Measurements from ENCODE around the gene PGLYRP2.

DNA sequence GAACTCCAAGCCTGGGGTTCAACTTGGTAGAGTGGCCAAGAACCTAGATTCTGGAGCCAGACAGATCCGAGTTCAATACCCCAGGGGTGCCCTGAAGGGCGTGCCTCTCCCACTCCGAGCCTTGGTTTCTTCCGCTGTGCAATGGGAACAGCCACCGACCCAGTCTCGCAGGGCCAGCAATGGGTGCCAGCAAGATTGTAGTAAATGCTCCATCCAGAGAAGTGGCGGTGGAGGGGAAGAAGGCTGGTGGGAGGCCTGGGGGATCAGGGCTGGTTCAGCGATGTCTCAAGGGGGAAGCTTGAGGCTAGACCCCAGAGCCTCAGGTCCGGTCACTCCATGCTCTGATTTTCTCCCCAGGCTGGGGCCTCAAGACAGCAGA, 34.1 kb downstream of the PGLYRP2 start:
- no peak for TF ChIP-seq TAF1 (IDR thresholded peaks at IDR 0.05; ENCODE audit: low read depth)
- TF ChIP-seq, protein P1, sequence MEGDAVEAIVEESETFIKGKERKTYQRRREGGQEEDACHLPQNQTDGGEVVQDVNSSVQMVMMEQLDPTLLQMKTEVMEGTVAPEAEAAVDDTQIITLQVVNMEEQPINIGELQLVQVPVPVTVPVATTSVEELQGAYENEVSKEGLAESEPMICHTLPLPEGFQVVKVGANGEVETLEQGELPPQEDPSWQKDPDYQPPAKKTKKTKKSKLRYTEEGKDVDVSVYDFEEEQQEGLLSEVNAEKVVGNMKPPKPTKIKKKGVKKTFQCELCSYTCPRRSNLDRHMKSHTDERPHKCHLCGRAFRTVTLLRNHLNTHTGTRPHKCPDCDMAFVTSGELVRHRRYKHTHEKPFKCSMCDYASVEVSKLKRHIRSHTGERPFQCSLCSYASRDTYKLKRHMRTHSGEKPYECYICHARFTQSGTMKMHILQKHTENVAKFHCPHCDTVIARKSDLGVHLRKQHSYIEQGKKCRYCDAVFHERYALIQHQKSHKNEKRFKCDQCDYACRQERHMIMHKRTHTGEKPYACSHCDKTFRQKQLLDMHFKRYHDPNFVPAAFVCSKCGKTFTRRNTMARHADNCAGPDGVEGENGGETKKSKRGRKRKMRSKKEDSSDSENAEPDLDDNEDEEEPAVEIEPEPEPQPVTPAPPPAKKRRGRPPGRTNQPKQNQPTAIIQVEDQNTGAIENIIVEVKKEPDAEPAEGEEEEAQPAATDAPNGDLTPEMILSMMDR (IDR thresholded peaks at IDR 0.05; ENCODE audit: poor library complexity, severe bottlenecking) = no peak
